Natural killer cell treated with Interleukin-12 subunit alpha and Interleukin-12 subunit beta and Interleukin-15 and Interleukin-18, amount 100 ng/mL, for 72 hours (primary cell): Measurements from ENCODE around the gene CACNA2D4. TPM values are rescaled to one million over a fixed set of nuclear protein-coding genes. Genes with fewer than 3 reads are reported as not detected.

Experiments used
- ATAC-seq, 2 donors: fragments of 150-1000 bp; cut with Tn5 transposase in 1 of 2; sonication (Bioruptor Pico), chemical (Tn5 transposase) in 1 of 2; 2 replicates each; pipeline ENCODE4 v1.10.0; 2021
- DNase-seq: peaks from one replicate; pipeline ENCODE4 v3.0.0; 2022; ENCODE audit warnings: low spot score
- H3K27ac Mint-ChIP-seq, 2 donors: 1 replicate in 1 of 2; 2 replicates in 1 of 2; pipeline ENCODE4 v1.8.0; 2022; ENCODE audit warnings: mixed read lengths in 2 of 2, mild to moderate bottlenecking in 1 of 2, moderate library complexity in 1 of 2
- H3K27me3 Mint-ChIP-seq, 2 donors: 1 replicate in 1 of 2; 2 replicates in 1 of 2; pipeline ENCODE4 v1.8.0; 2022; ENCODE audit warnings: mixed read lengths in 2 of 2
- H3K36me3 Mint-ChIP-seq: one replicate; pipeline ENCODE4 v1.8.0; 2022; ENCODE audit warnings: mixed read lengths
- H3K4me1 Mint-ChIP-seq, 2 donors: 1 replicate in 1 of 2; 2 replicates in 1 of 2; pipeline ENCODE4 v1.8.0; 2022; ENCODE audit warnings: low read depth in 2 of 2, mixed read lengths in 2 of 2, mild to moderate bottlenecking in 1 of 2
- H3K4me3 Mint-ChIP-seq: one replicate; pipeline ENCODE4 v1.8.0; 2022; ENCODE audit warnings: mixed read lengths
- H3K9me3 Mint-ChIP-seq: 2 replicates; pipeline ENCODE4 v1.8.0; 2022; ENCODE audit warnings: mixed read lengths
- total RNA-seq, 2 donors: library from RNA; stranded (reverse); gene quantifications; one replicate each; pipeline ENCODE4 v1.2.3, GENCODE V29; 2022

The CACNA2D4 gene
- total RNA-seq, 2 donors from 2014 or later: 4.5 to 12.1 TPM

GRCh38 chr12:1842183-1842904, 76.1 kb downstream of the CACNA2D4 start:
- peak overlapping the region; percentile 22 to 70 for H3K27ac Mint-ChIP-seq
- no peaks in the 10 kb centered on the region for H3K36me3 Mint-ChIP-seq
- H3K27me3 Mint-ChIP-seq: peaks cover 0 to 5% of the 10 kb centered on the region in 2 donors
- DNase-seq (no peak), ATAC-seq (no peak)
- H3K4me1 Mint-ChIP-seq: peaks cover 0 to 2% of the 10 kb centered on the region in 2 donors
- no peaks in the 10 kb centered on the region for H3K9me3 Mint-ChIP-seq
- H3K4me3 Mint-ChIP-seq: no peak overlapping the region

- H3K27ac Mint-ChIP-seq: peak overlapping the region; percentile 22 to 70
- no peaks in the 10 kb centered on the region for H3K36me3 Mint-ChIP-seq
- peak; percentile 15 for DNase-seq
- no peaks in the 10 kb centered on the region for H3K9me3 Mint-ChIP-seq
- H3K4me3 Mint-ChIP-seq: no peak overlapping the region
- H3K27me3 Mint-ChIP-seq: peaks cover 0 to 5% of the 10 kb centered on the region in 2 donors
- ATAC-seq: no peak
- H3K4me1 Mint-ChIP-seq: peaks cover 0 to 2% of the 10 kb centered on the region in 2 donors
Observed at GRCh38 chr12:1841586-1842182, 76.8 kb downstream of the CACNA2D4 start.

DNA sequence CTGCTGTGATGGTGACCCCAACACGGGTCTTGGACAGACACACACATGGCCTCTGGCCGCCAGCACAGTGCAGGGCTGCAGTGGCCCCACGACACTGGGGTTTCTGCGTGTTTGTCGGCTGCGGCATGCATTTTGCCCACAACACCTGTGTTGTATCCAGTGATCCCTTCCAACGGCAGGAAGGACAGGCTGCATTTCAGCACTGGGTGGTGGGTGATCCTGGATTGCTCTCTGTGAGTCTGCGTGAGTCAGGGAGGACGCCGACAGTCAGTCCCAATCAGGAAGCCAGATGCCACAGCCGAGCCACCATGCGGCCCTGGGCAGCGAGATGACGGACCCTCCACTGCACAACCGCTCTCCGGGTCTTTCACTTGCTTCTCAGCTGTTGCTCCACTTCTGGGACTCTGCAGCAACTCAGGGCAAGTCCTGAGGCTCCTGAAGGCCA, 77.4 kb downstream of the CACNA2D4 start:
- peak; percentile 49 for DNase-seq
- Mint-ChIP-seq H3K4me1 (peaks cover 0 to 2% of the 10 kb centered on the region in 2 donors), H3K27me3 (peaks cover 0 to 5% of the 10 kb centered on the region in 2 donors), H3K9me3 (no peaks in the 10 kb centered on the region), H3K36me3 (no peaks in the 10 kb centered on the region), H3K4me3 (no peak overlapping the region), H3K27ac (peak overlapping the region in 1 of 2 donors; percentile 22)
- no peak for ATAC-seq

DNA sequence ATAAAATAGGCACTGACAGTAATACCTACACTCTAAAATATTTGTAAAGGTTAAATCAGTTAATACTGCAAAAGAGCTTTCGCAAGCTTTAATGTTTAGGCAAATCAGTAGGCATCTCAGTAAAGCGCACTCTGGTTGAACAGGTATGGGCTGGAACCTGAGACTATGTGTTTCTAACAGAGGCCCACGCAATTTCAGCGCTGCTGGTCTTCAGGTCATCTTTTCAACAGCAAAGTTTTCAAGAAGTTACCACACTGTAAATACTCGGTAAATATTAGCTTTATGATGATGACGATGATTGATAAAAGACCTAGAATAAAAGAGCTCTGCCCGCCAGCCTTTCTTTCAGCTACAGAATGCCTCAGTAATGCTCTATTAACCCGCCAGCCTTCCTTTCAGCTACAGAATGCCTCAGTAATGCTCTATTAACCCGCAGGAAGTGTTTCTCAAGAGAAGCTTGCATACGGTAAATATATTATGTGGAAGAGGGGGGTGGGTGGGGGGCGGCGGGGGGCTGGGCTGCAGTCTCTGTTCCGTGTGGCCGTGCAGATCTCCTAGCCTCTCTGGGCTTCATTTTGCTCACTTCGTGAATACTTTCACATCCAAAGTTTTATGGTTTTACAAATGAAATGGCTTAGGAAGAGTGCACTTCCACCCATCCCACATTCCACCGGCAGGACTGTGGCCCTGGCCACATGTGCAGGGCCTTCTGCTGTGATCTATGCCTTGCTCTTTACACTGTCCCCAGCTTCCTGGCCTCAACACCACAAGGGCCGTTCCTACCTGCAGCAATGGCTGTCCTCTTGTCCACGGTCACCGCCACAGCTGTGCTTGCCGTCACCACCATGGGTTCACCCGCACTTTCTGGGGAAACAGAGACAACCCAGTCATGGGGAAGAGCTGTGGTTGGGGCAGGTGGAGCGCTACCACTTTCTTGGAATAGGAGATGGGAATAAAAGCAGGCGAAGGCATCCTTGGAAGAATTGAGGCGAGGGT, 78.2 kb downstream of the CACNA2D4 start:
- no peak overlapping the region for H3K4me3 Mint-ChIP-seq
- DNase-seq (no peak), ATAC-seq (no peak)
- H3K27ac Mint-ChIP-seq: no peak overlapping the region
- no peaks in the 10 kb centered on the region for H3K36me3 Mint-ChIP-seq
- H3K27me3 Mint-ChIP-seq: peaks cover 0 to 5% of the 10 kb centered on the region in 2 donors
- H3K4me1 Mint-ChIP-seq: peaks cover 0 to 2% of the 10 kb centered on the region in 2 donors
- no peaks in the 10 kb centered on the region for H3K9me3 Mint-ChIP-seq

- Mint-ChIP-seq H3K9me3 (no peaks in the 10 kb centered on the region), H3K27ac (no peak overlapping the region), H3K27me3 (peaks cover 0 to 5% of the 10 kb centered on the region in 2 donors), H3K4me1 (peaks cover 0 to 2% of the 10 kb centered on the region in 2 donors), H3K4me3 (no peak overlapping the region), H3K36me3 (no peaks in the 10 kb centered on the region)
- DNase-seq (no peak), ATAC-seq (no peak)
Observed at GRCh38 chr12:1839464-1839863, 79.0 kb downstream of the CACNA2D4 start.

GRCh38 chr12:1838994-1839365, 79.5 kb downstream of the CACNA2D4 start:
- ATAC-seq: no peak
- Mint-ChIP-seq H3K27ac (no peak overlapping the region), H3K9me3 (no peaks in the 10 kb centered on the region), H3K27me3 (peaks cover 0 to 4% of the 10 kb centered on the region in 2 donors), H3K4me1 (peaks cover 0 to 2% of the 10 kb centered on the region in 2 donors), H3K4me3 (no peak overlapping the region), H3K36me3 (no peaks in the 10 kb centered on the region)
- DNase-seq: no peak

- H3K9me3 Mint-ChIP-seq: no peaks in the 10 kb centered on the region
- H3K27me3 Mint-ChIP-seq: peaks cover 2% of the 10 kb centered on the region in 2 donors
- H3K36me3 Mint-ChIP-seq: no peaks in the 10 kb centered on the region
- no peak overlapping the region for H3K4me3 Mint-ChIP-seq
- ATAC-seq (no peak), DNase-seq (no peak)
- peaks cover 0 to 2% of the 10 kb centered on the region in 2 donors for H3K4me1 Mint-ChIP-seq
- no peak overlapping the region for H3K27ac Mint-ChIP-seq
Observed at GRCh38 chr12:1838205-1838993, 80.1 kb downstream of the CACNA2D4 start.

DNA sequence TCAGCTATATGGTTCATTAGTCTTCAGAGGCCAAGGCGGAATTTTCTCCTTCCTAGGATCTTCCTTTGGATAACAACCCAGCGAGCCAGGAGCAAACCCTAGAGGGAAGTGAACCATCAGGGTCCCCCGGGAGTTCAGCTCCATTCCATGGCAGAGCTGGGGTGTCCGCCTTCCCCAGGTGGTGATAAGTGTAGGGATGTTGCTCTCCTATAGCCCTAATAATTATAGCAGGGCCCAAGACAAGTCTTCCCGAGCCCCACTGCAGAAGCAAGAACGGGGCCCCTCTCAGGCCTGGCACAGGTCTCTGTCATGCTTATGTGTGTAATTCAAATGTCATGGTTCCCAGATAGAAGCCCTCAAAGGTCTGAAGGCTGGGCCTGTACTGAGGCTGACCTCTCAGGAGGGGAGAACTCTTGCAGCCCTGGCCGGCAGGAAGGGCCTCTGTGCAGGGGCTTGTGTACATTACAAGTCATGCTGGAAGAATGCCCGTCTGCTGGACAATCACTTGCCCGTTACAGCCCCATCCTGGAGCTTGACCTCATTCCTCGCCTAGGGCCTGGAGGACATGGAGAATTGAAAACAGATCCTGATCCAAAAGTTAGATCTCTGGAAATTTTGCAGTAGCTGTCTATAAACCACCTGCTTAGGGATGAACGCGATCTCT, 80.8 kb downstream of the CACNA2D4 start:
- ATAC-seq (peak in 1 of 2 donors; percentile 25), DNase-seq (no peak)
- Mint-ChIP-seq H3K4me3 (no peak overlapping the region), H3K4me1 (peaks cover 0 to 2% of the 10 kb centered on the region in 2 donors), H3K27ac (no peak overlapping the region), H3K9me3 (no peaks in the 10 kb centered on the region), H3K36me3 (no peaks in the 10 kb centered on the region), H3K27me3 (peaks cover 0 to 5% of the 10 kb centered on the region in 2 donors)

DNA sequence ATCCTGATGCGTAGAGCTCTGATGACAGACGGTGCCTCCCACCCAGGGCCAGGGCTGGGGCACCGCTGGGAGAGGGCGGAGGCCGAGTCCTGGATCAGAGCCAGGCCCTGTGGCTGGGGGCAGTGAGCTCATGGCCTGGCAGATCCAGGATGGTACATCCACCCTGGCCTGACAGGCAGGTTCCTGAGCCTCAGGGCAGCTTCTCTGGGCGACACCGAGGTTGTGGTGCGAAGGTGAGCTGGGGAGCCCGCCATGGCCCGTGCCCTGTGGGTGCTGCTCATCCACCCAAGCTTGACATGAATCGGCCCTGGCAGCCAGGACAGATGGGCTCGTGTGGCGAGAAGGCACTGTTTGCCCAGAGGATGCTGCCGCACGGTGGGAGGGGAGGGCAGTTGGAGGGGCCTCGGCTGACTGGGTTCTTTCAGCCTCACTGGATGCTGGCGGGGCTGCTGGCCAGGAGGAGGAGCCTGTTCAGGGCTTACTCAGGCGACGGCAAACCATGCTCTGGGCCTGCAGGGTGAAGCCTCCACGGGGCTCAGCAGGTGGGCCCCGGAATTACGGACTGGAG, 81.5 kb downstream of the CACNA2D4 start:
- Mint-ChIP-seq H3K27me3 (peaks cover 4 to 5% of the 10 kb centered on the region in 2 donors), H3K4me1 (peaks cover 0 to 1% of the 10 kb centered on the region in 2 donors), H3K4me3 (no peak overlapping the region), H3K27ac (no peak overlapping the region), H3K9me3 (no peaks in the 10 kb centered on the region), H3K36me3 (no peaks in the 10 kb centered on the region)
- no peak for ATAC-seq
- DNase-seq: no peak

GRCh38 chr12:1836241-1836803, 82.1 kb downstream of the CACNA2D4 start:
- DNase-seq (no peak), ATAC-seq (no peak)
- Mint-ChIP-seq H3K4me3 (no peak overlapping the region), H3K27me3 (peaks cover 5 to 7% of the 10 kb centered on the region in 2 donors), H3K4me1 (no peaks in the 10 kb centered on the region), H3K36me3 (no peaks in the 10 kb centered on the region), H3K27ac (no peak overlapping the region), H3K9me3 (no peaks in the 10 kb centered on the region)

GRCh38 chr12:1835211-1836131, 83.0 kb downstream of the CACNA2D4 start:
- H3K4me3 Mint-ChIP-seq: no peak overlapping the region
- H3K9me3 Mint-ChIP-seq: no peaks in the 10 kb centered on the region
- ATAC-seq (no peak), DNase-seq (no peak)
- no peaks in the 10 kb centered on the region for H3K4me1 Mint-ChIP-seq
- no peak overlapping the region for H3K27ac Mint-ChIP-seq
- H3K36me3 Mint-ChIP-seq: no peaks in the 10 kb centered on the region
- peaks cover 5 to 11% of the 10 kb centered on the region in 2 donors for H3K27me3 Mint-ChIP-seq
